ENCODE results near the gene BTBD18.

BTBD18 gene

GRCh38 chr11:57793351-57794115, 41.9 kb upstream of the BTBD18 start:
- Histone ChIP-seq H3K27ac (no peak overlapping the region), H3K79me2 (ENCODE audit: insufficient read depth, low read depth) (no peaks in the 10 kb centered on the region), H2AFZ (ENCODE audit: low read depth) (no peak overlapping the region), H3K27me3 (ENCODE audit: insufficient read depth, low read depth) (no peaks in the 10 kb centered on the region), H3K9ac (no peak overlapping the region), H4K20me1 (ENCODE audit: insufficient read depth) (no peaks in the 10 kb centered on the region), H3K4me3 (IDR thresholded peaks at IDR 0.05; ENCODE audit: insufficient read depth, low read depth, low read length) (no peak overlapping the region), H3K4me1 (ENCODE audit: low read depth, poor library complexity, severe bottlenecking) (peaks cover 12% of the 10 kb centered on the region), H3K4me2 (no peak overlapping the region), H3K36me3 (ENCODE audit: insufficient read depth) (no peaks in the 10 kb centered on the region)
- TF ChIP-seq CTCF (conservative IDR thresholded peaks at IDR 0.05; ENCODE audit: low read depth, low read length) = no peak

GRCh38 chr11:57792870-57793269, 41.3 kb upstream of the BTBD18 start:
- H3K4me3 ChIP-seq (IDR thresholded peaks at IDR 0.05; ENCODE audit: insufficient read depth, low read depth, low read length) = no peak overlapping the region
- H3K79me2 ChIP-seq (ENCODE audit: insufficient read depth, low read depth) = no peaks in the 10 kb centered on the region
- no peaks in the 10 kb centered on the region for H3K27me3 ChIP-seq (ENCODE audit: insufficient read depth, low read depth)
- no peaks in the 10 kb centered on the region for H3K36me3 ChIP-seq (ENCODE audit: insufficient read depth)
- H2AFZ ChIP-seq (ENCODE audit: low read depth) = no peak overlapping the region
- TF ChIP-seq CTCF (conservative IDR thresholded peaks at IDR 0.05; ENCODE audit: low read depth, low read length) = no peak
- H3K4me2 ChIP-seq = peak overlapping the region; percentile 21; the same call in 1 of the 2 replicates
- H3K9ac ChIP-seq = no peak overlapping the region
- H3K27ac ChIP-seq = no peak overlapping the region
- no peaks in the 10 kb centered on the region for H4K20me1 ChIP-seq (ENCODE audit: insufficient read depth)
- H3K4me1 ChIP-seq (ENCODE audit: low read depth, poor library complexity, severe bottlenecking) = peaks cover 12% of the 10 kb centered on the region

DNA sequence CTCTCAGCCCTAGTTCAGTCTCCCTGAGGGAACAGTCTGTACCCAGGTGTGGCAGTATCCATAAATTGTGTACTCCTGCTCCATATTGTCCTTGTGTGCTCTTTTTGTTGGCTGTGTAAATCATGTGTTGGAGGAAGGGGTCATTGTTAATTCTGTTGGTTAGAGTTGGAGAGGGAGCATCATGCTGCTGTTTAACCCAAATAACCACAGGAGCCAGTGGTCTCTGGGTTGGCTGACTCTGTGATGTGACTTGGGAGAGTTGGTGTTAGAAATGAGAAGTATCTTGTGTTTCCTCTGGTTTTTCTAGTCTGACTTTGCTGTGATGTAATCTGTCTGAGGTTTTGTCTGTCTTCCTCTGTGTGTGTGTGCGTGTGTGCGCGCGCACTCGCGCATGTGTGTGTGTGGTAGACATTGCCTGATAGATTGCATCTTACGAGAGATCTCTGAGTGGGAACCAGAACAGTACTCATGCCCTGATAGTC, 40.5 kb upstream of the BTBD18 start:
- peaks cover 12% of the 10 kb centered on the region for H3K4me1 ChIP-seq (ENCODE audit: low read depth, poor library complexity, severe bottlenecking)
- no peak overlapping the region for H2AFZ ChIP-seq (ENCODE audit: low read depth)
- no peaks in the 10 kb centered on the region for H3K36me3 ChIP-seq (ENCODE audit: insufficient read depth)
- no peaks in the 10 kb centered on the region for H3K79me2 ChIP-seq (ENCODE audit: insufficient read depth, low read depth)
- no peak overlapping the region for H3K4me2 ChIP-seq
- TF ChIP-seq CTCF (conservative IDR thresholded peaks at IDR 0.05; ENCODE audit: low read depth, low read length) = no peak
- no peaks in the 10 kb centered on the region for H3K27me3 ChIP-seq (ENCODE audit: insufficient read depth, low read depth)
- no peak overlapping the region for H3K4me3 ChIP-seq (IDR thresholded peaks at IDR 0.05; ENCODE audit: insufficient read depth, low read depth, low read length)
- H4K20me1 ChIP-seq (ENCODE audit: insufficient read depth) = no peaks in the 10 kb centered on the region
- no peak overlapping the region for H3K27ac ChIP-seq
- H3K9ac ChIP-seq = no peak overlapping the region

GRCh38 chr11:57791321-57792059, 39.9 kb upstream of the BTBD18 start:
- Histone ChIP-seq H4K20me1 (ENCODE audit: insufficient read depth) (no peaks in the 10 kb centered on the region), H2AFZ (ENCODE audit: low read depth) (no peak overlapping the region), H3K36me3 (ENCODE audit: insufficient read depth) (no peaks in the 10 kb centered on the region), H3K79me2 (ENCODE audit: insufficient read depth, low read depth) (no peaks in the 10 kb centered on the region), H3K4me2 (no peak overlapping the region), H3K4me3 (IDR thresholded peaks at IDR 0.05; ENCODE audit: insufficient read depth, low read depth, low read length) (no peak overlapping the region), H3K27ac (no peak overlapping the region), H3K9ac (no peak overlapping the region), H3K4me1 (ENCODE audit: low read depth, poor library complexity, severe bottlenecking) (peaks cover 12% of the 10 kb centered on the region), H3K27me3 (ENCODE audit: insufficient read depth, low read depth) (no peaks in the 10 kb centered on the region)
- no peak for TF ChIP-seq CTCF (conservative IDR thresholded peaks at IDR 0.05; ENCODE audit: low read depth, low read length)
